T-helper 2 cell (primary cell): Measurements from ENCODE around the gene DOK7.

Source experiments
- DNase-seq, 5 experiments: peaks; one replicate each; pipeline versions ENCODE4 v3.0.0 to v3.0.0-alpha.2; 2012 to 2022

DOK7 gene

GRCh38 chr4:3475713-3476260, 12.7 kb downstream of the DOK7 start:
- no peak for DNase-seq

DNA sequence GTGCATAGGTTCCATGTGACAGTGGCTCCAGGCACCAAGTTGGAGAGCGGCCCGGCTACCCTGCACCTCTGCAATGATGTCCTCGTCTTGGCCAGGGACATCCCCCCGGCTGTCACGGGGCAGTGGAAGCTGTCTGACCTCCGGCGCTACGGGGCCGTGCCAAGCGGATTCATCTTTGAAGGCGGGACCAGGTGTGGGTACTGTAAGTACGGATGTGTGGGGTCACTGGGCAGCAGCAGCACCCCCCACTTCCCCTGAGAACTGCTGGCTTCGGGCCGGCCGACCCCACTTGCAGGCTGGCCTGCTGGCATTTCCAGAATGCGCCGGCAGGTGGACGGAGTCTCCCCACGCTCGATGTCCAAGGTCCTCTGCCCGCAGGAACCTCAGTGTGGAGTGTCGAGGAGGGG, 13.2 kb downstream of the DOK7 start:
- DNase-seq = no peak

DNA sequence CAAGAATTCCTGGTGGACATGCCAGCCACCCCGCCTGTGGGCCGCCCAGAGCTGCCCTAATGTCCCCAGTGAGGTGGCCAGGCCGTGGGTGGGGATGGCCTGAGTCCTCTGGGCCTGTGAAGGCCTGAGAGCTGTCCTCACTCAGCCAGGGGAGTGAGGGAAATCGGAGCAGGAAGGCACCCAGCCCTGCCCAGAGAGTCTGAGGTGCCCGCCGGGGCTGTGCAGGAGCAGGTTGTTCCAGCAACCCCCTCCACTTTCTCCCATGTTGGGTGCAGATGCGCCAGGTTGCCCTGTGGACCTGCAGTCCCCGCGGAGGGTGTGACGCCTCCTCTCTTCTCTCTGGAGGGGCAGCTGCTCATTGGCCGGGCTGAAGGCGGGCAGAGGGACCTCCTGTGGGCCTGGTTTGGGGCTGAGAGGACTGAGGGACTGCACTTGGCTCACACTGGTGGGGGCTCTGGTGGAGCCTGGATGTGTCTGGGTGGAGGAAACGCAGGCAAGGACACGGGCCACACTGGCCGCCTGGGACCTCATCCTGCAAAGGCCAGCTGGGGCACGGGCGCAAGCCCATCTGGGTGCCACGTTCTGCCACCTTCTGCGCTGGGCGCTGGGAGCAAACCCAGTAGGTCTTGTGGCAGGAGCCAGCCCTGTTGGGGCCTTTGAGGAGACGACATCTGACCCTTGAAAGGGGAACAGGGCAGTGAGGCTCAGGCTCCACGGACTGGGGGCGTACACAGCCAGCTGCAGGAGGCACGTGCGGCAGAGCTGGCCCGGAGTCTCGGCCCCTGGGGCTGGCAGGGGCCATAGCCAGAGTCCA, 14.0 kb downstream of the DOK7 start:
- DNase-seq = no peak

GRCh38 chr4:3477750-3478430, 14.8 kb downstream of the DOK7 start:
- no peak for DNase-seq

GRCh38 chr4:3478446-3479357, 15.6 kb downstream of the DOK7 start:
- no peak for DNase-seq

- DNase-seq = no peak
These were observed 16.4 kb downstream of the DOK7 start for GRCh38 chr4:3479358-3480101.

DNA sequence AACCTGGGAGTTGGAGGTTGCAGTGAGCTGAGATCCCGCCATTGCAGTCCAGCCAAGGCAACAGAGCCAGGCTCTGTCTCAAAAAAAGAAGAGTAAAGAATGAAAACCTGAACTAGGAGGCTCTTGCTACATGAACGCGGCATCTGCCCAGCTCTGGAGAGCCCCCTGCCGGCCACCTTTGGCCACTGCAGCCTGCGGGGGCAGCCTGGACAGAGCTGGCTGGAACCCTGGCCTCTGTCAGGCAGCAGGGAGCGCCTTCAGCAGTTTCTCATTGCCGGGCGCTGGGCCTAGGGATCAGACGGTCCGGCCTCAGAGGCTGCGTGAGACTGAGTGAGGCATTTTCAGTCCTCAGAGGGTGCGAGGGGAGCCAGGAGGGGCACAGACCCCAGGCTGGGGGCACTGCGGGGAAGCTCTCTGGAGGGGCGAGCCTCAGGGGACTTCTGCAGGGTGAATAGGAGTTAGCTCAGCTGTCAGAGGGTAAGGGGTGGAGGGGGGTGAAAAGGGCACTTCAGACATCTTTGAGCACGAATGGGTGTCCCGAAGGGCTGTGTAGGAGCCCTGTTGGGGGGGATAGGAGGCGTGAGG, 17.5 kb downstream of the DOK7 start:
- peak; percentile 29 to 64 (median 57) for DNase-seq

DNA sequence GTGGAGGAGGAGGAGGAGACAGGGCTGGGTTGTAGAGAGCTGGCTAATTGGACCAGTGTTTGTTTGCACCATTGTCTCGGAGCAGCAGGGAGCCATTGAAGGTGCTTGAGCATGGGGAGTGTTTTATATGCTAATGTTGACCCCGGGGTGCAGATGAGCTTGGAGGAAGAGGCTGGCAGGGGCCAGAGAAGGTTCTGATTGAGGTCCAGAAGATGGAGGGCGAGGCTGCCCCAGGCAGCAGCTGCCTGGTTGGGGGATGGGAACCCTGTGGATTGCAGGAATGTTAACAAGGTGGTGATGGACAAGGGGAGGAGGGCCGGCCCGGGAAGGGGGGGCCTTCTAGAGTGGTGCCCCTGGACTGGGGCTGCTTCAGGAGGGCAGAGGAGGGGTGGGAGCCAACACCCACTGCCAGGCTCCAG, 18.0 kb downstream of the DOK7 start:
- no peak for DNase-seq

GRCh38 chr4:3481783-3482393, 18.8 kb downstream of the DOK7 start:
- no peak for DNase-seq

GRCh38 chr4:3482707-3483106, 19.6 kb downstream of the DOK7 start:
- DNase-seq = no peak

DNA sequence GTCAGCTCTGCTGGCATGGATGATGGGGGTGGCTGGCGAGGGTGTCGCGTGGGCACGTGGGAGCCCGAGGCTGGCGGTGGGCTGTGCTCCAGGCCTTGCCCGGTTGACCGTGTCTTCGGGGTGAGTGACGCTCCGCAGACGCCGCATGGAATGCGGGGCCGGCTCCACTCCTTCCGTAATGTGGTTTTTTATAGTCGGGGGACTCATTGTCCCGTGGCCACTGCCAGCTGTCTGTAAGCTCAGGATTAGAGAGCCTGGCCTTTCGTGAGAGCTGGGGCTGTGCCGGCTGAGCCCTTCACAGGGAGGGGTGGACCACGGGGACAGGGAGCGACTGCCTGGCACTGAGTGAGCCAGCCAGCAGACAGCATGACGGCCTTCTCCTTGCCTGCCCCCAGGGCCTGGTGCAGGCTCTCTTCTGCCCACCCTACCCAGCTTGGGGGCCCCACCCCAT, 20.4 kb downstream of the DOK7 start:
- DNase-seq = no peak

- DNase-seq = no peak
These were observed 21.2 kb downstream of the DOK7 start for GRCh38 chr4:3484057-3484973.

DNA sequence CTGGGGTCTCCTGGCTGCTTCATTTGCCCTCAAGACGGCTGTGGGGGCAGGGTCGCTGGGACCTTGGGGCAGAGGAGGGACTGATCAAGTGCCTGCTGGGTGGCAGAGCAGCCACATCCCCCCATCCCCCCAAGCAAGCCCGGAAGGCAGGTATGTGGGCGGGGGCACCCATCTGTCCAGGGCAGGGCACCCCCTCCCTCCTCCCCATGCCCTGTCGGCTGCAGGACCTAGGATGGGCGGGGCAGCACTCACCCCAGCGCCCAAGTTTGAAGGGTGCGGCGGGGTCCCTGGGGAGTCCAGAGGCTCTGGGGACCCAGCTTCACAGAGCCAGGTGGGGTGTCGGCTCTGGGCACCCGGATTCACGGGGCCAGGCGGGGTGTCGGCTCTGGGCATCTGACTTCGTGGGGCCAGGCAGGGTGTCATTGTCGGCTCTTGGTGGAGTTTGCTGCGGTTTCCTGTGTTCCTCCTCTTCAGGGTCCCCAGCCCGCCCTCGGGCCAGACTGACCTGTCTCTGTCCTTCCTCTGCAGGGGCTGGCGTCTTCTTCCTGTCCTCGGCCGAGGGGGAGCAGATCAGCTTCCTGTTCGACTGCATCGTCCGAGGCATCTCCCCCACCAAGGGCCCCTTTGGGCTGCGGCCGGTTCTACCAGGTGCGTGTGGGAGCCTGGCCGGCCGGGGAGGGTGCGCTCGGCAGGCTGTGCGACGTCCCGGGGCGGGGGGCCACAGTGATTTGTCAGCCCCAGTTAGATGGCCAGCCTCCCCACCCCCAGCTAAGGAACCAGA, 22.1 kb downstream of the DOK7 start:
- no peak for DNase-seq

DNA sequence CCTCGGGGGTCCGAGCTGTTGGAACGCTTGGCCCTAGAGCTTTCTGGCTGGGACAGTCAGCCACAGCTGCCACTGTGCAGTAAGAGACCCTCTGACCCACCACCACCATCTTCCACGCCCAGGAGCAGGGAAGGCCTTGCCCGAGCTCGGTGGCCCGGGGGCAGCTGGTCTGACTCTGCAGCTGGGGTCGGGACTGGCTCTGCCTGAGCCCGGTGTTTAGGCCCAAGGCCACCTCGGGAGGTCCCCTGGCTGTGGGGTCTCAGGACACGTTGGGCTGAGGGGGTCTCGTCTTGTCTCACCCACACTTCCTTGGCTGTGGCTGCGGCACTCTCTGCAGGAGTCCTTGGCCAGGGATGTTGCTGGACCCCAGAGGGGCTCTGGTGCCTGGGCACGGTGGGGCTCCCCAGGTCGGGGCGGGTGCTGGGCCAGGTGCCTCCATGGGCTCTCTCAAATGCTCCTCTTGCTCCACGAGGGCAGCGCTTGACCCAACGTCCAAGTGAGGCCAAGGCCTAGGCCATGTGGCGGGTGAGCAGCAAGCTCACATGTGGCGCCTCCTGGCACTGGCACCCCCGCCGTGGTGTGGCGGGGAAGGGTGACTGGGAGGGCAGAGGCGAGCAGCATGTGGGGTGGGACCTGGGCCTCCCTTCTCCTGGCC, 22.9 kb downstream of the DOK7 start:
- no peak for DNase-seq

- DNase-seq = no peak
These were observed 23.7 kb downstream of the DOK7 start for GRCh38 chr4:3486541-3487540.

DNA sequence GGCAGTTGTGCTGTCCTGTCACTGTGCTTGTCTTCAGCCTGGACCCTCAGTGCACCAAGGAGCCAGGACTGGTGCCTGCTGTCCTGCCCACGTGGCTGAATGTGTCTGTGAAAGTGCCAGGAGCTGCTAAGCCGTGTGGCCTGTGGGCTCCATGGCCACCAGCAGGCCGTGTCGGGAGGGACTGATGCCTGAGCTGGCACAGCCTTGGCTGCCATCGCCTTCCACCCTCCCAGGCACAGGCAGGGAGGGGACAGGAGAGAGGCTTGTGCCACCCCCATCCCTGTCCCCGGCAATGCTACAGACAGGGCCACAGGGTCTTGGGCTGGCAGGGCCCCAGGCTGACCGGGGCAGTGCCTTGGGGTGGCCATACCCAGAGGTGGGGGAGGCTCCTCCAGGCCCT, 24.8 kb downstream of the DOK7 start:
- DNase-seq = no peak

- DNase-seq = no peak
These were observed 25.7 kb downstream of the DOK7 start for GRCh38 chr4:3488820-3489219.
